ENCODE measurements around the gene ZNF410. TPM values are rescaled to one million over a fixed set of nuclear protein-coding genes. Genes with fewer than 3 reads are reported as not detected.

Gene ZNF410
- total RNA-seq, 1 experiment from 2014 or later: 28.1 TPM

DNA sequence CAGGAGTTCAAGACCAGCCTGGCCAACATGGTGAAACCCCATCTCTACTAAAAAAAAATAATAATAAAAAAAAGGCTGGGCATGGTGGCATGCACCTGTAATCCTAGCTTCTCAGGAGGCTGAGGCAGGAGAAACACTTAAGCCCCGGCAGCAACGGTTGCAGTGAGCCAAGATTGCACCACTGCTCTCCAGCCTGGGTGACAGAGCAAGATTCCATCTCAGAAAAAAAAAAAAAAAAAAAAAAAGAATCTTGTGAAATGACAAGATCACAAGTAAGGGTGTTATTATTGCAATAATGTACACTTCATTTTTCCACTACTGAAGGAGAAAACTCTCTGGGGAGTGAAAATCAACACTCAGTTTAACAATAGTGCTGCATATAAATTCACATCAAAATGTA is 43.8 kb upstream of the ZNF410 start:
- Histone ChIP-seq H3K4ac (ENCODE audit: low read depth, low read length) (no peak overlapping the region), H3K27ac (ENCODE audit: insufficient read length, low read depth, low read length) (no peak overlapping the region), H3K23ac (ENCODE audit: insufficient read length, low read depth, low read length) (no peak overlapping the region), H3K27me3 (ENCODE audit: insufficient read depth, low read length) (no peaks in the 10 kb centered on the region), H3K79me1 (ENCODE audit: insufficient read depth, low read depth, low read length, poor library complexity, severe bottlenecking) (no peaks in the 10 kb centered on the region), H3K56ac (ENCODE audit: insufficient read length, low read depth, low read length) (no peak overlapping the region), H2AK5ac (ENCODE audit: insufficient read length, low read length) (no peak overlapping the region), H4K91ac (ENCODE audit: insufficient read length, low read depth, low read length) (no peak overlapping the region), H2BK120ac (ENCODE audit: low read depth, low read length, poor library complexity, severe bottlenecking) (no peak overlapping the region), H4K8ac (replicated peaks; ENCODE audit: insufficient read length, low read depth, low read length) (no peak overlapping the region), H3K9me3 (ENCODE audit: control insufficient read depth, low read depth, low read length) (no peaks in the 10 kb centered on the region), H3K9ac (ENCODE audit: extremely low read depth, insufficient read length, low read length) (no peak overlapping the region), H3T11ph (ENCODE audit: low read length) (no peak overlapping the region), H3K4me1 (ENCODE audit: insufficient read depth, low read length) (no peaks in the 10 kb centered on the region), H3K14ac (ENCODE audit: insufficient read depth, low read length) (no peak overlapping the region), H4K5ac (ENCODE audit: insufficient read length, low read depth, low read length) (no peak overlapping the region), H2AFZ (ENCODE audit: low read length) (no peak overlapping the region), H3K4me2 (ENCODE audit: insufficient read depth, insufficient read length, low read length) (no peak overlapping the region), H4K20me1 (ENCODE audit: control insufficient read depth, insufficient read depth, insufficient read length) (no peaks in the 10 kb centered on the region), H2BK12ac (ENCODE audit: insufficient read length, low read depth, low read length) (no peak overlapping the region), H2BK20ac (ENCODE audit: low read depth, low read length, poor library complexity, severe bottlenecking) (no peak overlapping the region), H2BK15ac (ENCODE audit: low read depth, low read length) (no peak overlapping the region), H3K23me2 (ENCODE audit: insufficient read length, low read depth, low read length, poor library complexity, severe bottlenecking) (no peaks in the 10 kb centered on the region), H2BK5ac (ENCODE audit: insufficient read length, low read length) (no peak overlapping the region), H3K18ac (ENCODE audit: insufficient read length, low read depth, low read length) (no peak overlapping the region), H3K79me2 (ENCODE audit: insufficient read depth, low read length) (no peaks in the 10 kb centered on the region)
- Mint-ChIP-seq H3K27me3 (ENCODE audit: low read depth) (peaks cover 4% of the 10 kb centered on the region; the same call in 1 of the 2 replicates), H3K36me3 (ENCODE audit: insufficient read depth in 1 of 3, low read depth in 3 of 3) (peaks cover 0 to 1% (median 0%) of the 10 kb centered on the region in 3 experiments; a peak in 1 of 7 replicates), H3K4me1 (0 out of 4 replicates have a peak, but pooled peaks cover 0 to 4% of the 10 kb centered on the region in 2 experiments), H3K9me3 (peaks cover 0 to 3% of the 10 kb centered on the region in 2 experiments; a peak in 1 of 5 replicates), H3K27ac (no peak overlapping the region), H3K4me3 (no peak overlapping the region)
- DNase-seq: no peak
- TF ChIP-seq CTCF (conservative IDR thresholded peaks at IDR 0.05): no peak
- WGBS (ENCODE audit: extremely low coverage, insufficient read length, low lambda C conversion rate): no CpG with 5 or more reads among the region's 2 CpGs
